GM10266 (cell line): Measurements from ENCODE around the gene GRIK3.

Experiments
- DNase-seq: peaks from one replicate; pipeline ENCODE4 v3.0.0; 2012; ENCODE audit errors: extremely low spot score
- CTCF ChIP-seq: IDR thresholded peaks from 2 replicates; pipeline ENCODE4 v1.5.1; 2012; ENCODE audit warnings: mild to moderate bottlenecking, low read depth; ENCODE audit not compliant: control insufficient read depth, insufficient read depth; ENCODE audit errors: missing control alignments

Gene GRIK3

GRCh38 chr1:36880155-36881067, 153.9 kb downstream of the GRIK3 start:
- TF ChIP-seq CTCF: no peak
- DNase-seq: no peak

- DNase-seq: no peak
- no peak for TF ChIP-seq CTCF
These were observed 154.7 kb downstream of the GRIK3 start for GRCh38 chr1:36879613-36880012.

- TF ChIP-seq CTCF: no peak
- no peak for DNase-seq
These were observed 157.3 kb downstream of the GRIK3 start for GRCh38 chr1:36876990-36877389.

GRCh38 chr1:36874271-36875060, 159.8 kb downstream of the GRIK3 start:
- TF ChIP-seq CTCF: no peak

GRCh38 chr1:36872858-36873257, 161.5 kb downstream of the GRIK3 start:
- TF ChIP-seq CTCF: no peak
- DNase-seq: no peak

More at GRCh38 chr1:36874271-36875060, 159.8 kb downstream of the GRIK3 start:
- DNase-seq: no peak

GRCh38 chr1:36872126-36872754, 162.1 kb downstream of the GRIK3 start:
- no peak for DNase-seq
- TF ChIP-seq CTCF: no peak
